Fibroblast of pulmonary artery (primary cell): ENCODE data around the gene SUCO.

Experiments used
- DNase-seq: peaks from one replicate; pipeline ENCODE4 v3.0.0-alpha.2; 2010; ENCODE audit warnings: low read depth
- H3K4me3 ChIP-seq: replicated peaks from 2 replicates; pipeline ENCODE4 v1.5.1; 2011; ENCODE audit warnings: low read depth, mild to moderate bottlenecking, control low read depth, low read length, moderate library complexity
- CTCF ChIP-seq: IDR thresholded peaks from 2 replicates; pipeline ENCODE4 v1.5.1; 2011; ENCODE audit warnings: mild to moderate bottlenecking, control low read depth, low read length, inconsistent platforms; ENCODE audit errors: missing control alignments

The SUCO gene

GRCh38 chr1:172642970-172643369, 110.0 kb downstream of the SUCO start:
- DNase-seq, result peak; percentile 28
- H3K4me3 ChIP-seq, result no peak overlapping the region
- no peak for TF ChIP-seq CTCF

GRCh38 chr1:172646653-172647052, 113.7 kb downstream of the SUCO start:
- peak; percentile 20 for DNase-seq
- TF ChIP-seq CTCF, result no peak
- H3K4me3 ChIP-seq, result no peak overlapping the region

- TF ChIP-seq CTCF, result no peak
- no peak overlapping the region for H3K4me3 ChIP-seq
- DNase-seq, result no peak
Observed at GRCh38 chr1:172647110-172647564, 114.2 kb downstream of the SUCO start.

- no peak overlapping the region for H3K4me3 ChIP-seq
- no peak for TF ChIP-seq CTCF
- DNase-seq, result no peak
Observed at GRCh38 chr1:172647987-172648386, 115.0 kb downstream of the SUCO start.

- TF ChIP-seq CTCF, result no peak
- H3K4me3 ChIP-seq, result no peak overlapping the region
- DNase-seq, result no peak
Observed at GRCh38 chr1:172650474-172651193, 117.7 kb downstream of the SUCO start.

GRCh38 chr1:172653015-172653709, 120.2 kb downstream of the SUCO start:
- TF ChIP-seq CTCF, result no peak
- no peak overlapping the region for H3K4me3 ChIP-seq
- DNase-seq, result peak; percentile 61
